ENCODE results near the gene AAMP.

AAMP gene

DNA sequence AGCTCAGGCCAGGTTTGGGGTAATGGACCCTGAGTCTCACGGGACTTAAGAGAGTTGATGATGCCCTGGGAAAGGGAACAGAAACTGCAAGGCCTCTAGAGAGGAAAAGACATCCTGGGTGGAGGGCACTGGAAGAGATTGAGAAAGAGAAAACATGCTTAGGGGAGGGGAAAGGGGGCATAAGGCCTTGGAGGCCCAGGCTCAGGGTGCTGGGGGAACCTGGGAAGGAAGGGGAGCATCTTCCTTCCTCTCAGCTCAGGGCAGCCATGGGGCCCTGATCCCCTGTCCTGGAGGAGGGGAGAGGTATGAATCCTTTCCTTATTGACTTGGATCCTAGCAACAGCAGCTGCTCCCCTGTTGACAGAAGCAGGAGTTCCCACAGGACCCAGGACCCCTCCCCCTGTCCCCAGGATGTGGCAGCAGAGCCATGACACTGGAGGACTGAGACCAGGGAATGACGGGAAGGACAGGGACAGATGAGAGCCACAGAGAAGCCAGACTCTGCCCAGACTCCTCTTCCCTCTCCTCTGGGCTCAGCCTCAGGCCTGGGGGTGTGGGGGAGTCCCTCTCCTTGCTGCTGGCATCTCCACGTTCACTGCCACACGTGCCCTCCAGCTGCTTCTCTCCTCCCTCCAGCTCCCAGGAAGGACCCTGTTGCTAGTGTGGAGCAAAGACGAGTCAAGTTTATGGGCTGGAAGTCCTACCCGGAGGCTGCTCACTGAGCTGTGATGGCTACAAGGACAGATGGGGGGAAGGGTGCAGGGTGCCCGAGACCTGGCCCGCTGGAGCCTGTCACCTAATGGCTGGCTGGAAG, 8.3 kb downstream of the AAMP start:
- FAIRE-seq (no peak), DNase-seq (ENCODE audit: insufficient read length, low spot score) (no peak)

DNA sequence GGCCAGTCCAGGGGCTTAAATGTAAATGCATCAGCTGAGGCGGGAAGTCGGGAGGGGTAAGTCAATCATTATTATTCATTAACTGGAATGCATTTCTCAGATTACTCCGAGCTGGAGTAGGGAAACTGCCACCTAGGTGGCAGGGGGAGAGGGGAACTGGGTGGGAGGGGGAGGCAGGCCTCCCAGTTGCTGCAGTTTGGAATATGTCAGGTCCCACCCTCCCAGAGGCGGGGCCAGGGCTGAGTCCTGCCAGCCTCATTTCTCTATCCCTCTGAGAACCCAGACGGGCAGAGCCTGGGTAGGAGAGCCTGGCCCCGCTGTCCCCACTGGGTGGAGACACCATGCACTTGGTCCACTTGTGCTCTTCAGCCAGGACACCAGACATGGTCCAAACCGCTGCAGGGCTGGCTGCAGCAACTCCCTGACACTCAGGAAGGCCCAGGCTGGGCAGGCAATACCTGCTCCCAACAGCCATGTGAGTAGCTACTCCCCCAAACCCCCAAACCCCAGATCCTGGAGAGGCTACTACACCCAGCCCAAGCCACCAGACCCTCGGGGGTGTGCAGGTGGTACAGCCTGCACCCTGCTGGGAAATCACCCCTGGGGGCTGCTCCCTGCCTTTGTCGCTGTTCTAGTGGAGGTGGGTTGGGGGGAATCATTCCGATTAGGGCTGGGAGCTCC, 9.1 kb downstream of the AAMP start, which contains the start of gene GPBAR1:
GPBAR1 (plus strand) TSS at position 274 of the 681 bp plus-strand sequence. CDS start 1,710 bp downstream, outside the sequence.
- FAIRE-seq (no peak), DNase-seq (ENCODE audit: insufficient read length, low spot score) (no peak)

DNA sequence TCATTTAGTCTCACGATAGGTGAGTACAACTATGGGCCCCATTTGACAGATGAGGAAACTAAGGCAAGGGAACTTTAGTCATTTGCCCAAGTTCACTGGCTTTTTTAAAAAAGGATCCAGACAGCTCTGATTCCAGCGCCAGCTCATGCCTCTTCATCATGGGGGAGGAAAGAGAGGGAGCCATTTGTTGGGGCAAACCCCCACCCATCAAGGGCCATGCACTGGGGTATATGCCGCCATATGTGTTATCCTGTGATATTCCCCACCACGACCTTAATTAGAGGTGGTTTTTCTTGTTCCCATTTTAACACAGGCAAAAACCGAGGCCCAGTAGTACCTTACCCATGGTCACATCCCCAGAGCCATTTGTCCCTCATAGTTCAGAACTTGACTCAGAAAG, 9.8 kb downstream of the AAMP start:
- DNase-seq (ENCODE audit: insufficient read length, low spot score): no peak
- FAIRE-seq: no peak

DNA sequence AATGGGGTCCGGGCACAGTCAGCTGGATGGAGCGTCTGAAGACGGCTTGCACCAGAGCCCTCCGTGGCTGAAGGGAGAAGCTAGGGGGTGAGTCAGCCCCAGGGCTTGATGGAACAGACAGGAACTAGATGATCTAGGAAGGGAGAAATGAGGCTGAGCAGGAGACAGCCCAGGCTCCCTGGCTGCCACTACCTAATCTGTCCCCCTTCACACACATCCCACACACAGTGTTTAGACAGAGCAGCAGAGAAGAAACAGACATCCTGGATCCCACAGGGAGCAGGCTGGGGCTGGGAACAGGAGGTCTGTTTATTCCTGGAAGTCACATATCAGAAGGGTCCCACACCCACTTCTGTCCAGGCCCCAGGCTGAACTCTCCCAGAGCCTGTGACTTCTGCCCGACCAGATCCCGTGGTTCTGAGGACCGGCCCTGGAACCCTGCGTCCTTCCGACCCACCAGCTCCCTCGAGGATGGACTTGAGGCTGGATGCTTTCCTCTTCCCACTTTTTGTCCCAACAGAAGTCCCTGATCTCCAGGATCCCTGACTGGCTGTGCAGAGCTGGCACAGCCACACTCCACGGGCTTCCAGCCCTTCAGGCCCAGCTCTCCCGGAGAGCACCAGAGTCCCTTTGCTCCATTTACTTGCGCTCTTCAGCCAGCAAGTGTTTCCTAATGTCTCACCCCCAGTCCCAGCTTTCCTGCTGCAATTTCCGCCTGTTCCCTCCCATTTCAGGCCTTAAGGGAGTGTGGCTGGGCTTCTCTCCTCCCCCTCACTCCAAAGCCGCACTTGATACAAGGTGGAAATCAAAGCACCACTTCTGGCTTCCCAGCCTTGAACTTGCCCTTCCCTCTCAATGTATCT, 10.6 kb downstream of the AAMP start:
- FAIRE-seq (no peak), DNase-seq (ENCODE audit: insufficient read length, low spot score) (no peak)

DNA sequence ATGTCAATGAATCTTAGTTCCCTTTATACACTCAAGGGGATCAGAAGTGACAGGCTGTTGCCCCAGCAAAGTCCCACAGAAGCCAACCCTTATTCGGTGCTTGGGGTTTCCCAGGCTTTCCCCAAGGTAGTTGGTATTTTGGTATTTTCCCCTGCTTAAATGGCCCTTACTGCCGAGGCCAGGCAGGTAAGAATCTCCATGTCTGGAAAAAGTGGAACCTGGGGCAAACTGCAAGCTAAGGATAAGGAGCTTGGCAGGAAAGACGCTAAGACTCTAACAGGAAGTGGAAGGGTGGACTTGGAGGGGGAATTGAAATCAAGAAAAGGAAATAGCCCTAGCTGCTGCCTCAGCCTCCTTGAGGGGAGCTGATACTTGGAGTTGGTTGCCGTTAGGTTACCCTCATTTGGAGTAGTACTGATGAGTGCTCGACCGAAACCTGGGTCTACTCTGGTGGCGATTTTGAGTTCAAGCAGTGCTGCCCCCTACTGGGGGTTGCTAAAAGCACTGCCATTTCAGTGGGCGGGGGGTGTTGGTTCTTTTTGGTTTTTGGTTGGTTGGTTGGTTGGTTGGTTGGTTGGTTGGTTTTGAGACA, 12.5 kb downstream of the AAMP start:
- FAIRE-seq: no peak
- no peak for DNase-seq (ENCODE audit: insufficient read length, low spot score)

DNA sequence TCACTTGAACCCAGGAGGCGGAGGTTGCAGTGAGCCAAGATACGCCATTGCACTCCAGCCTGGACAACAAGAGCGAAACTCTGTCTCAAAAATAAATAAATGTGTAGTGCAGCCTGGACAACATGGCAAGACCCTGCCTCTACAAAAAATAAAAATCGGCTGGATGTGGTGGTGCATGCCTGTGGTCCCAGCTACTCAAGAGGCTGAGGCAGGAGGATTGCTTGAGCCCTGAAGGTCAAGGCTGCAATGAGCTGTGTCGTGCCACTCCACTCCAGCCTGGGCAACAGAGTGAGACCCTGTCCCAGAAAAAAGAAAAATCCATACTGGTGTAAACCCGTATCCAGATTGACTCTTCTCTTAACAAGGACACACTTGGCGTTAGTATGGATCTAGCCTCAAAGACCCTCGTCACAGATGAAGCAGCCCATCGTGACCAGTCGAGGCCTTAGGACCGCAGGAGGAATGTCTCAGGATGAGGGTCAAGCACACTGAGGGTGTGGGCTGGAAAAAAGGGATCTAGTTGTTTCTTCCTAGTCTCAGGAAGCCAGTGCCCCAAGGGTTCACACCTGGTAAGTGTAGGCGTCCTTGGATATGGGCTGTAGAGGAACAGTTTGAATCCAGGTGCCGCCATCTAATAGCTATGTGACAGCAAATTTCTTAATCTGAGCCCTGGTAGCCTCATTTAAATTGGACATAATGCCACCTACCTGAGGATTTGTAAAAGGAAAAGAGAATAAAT, 13.2 kb downstream of the AAMP start:
- DNase-seq (ENCODE audit: insufficient read length, low spot score): no peak
- no peak for FAIRE-seq

DNA sequence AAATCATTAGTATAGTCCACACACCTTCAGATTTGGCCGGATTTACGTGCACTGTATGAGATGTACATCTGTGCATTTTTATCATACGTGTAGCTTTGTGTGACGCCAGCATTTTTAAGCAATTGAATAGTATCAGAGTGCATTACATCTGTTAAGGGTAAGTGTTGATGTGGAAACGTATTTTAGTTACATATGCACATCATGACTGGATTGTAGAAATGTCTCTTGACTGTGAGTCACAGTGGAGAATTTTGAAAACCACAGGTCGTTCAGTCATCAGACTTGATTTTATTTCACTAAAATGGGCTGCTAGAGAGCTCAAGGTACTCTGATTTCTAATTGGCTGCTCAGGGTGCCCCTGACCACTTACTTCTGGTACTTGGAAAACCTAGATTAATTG, 14.5 kb downstream of the AAMP start:
- no peak for DNase-seq (ENCODE audit: insufficient read length, low spot score)
- FAIRE-seq: no peak

DNA sequence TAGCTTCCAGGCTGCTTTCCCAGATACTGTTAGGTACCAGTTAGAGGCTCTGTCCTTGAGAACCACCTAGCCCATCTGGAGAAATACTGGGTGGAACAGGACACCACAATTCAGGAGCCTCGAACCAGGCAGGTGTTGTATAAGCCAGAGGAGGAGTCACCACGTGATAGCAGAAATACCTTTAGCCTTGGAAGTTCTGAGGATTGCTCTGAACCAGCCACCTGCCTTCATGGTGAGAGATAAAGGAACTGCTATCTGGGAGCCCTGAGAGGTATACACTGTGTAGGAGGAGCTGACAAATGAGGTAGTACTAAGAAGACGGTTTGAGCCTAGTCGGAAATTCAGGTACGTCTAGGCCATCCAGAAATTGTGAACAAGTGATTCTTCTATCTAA, 16.7 kb downstream of the AAMP start:
- no peak for FAIRE-seq
- no peak for DNase-seq (ENCODE audit: insufficient read length, low spot score)

DNA sequence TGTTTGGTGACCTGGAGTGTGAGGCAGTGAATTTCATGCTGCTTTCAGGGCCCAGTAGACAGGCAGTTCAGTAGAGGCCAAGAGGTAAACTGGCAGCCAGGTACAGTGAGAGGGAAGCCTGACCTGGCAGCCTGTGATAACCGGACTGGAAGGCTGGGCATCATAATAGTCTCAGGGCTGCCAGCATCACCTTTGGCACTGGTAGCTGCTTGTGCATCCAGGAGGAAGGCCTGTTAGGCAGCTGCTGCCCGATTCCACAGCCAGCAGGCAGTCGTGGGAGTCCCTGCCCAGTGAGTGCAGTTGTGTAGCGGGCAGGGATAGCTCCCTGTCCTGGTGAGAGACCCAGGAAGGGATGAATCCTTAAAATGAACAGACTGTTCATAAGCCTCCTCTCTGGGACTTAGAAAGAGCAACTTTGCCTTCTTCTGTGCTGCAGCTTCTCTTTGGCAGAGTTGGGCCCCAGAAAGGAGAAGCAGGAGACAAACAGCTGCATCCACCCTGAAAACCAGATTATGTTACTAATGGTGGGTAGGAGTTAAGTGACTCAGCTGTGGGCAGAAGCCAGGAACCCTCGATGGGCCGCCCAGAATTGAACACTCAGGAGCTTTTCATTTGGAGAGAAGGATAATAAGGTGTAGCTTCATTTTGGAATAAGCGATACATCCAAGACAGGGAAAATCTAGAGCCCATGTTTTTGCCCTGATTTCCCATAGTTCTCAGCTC, 17.3 kb downstream of the AAMP start:
- DNase-seq (ENCODE audit: insufficient read length, low spot score) (no peak), FAIRE-seq (no peak)

DNA sequence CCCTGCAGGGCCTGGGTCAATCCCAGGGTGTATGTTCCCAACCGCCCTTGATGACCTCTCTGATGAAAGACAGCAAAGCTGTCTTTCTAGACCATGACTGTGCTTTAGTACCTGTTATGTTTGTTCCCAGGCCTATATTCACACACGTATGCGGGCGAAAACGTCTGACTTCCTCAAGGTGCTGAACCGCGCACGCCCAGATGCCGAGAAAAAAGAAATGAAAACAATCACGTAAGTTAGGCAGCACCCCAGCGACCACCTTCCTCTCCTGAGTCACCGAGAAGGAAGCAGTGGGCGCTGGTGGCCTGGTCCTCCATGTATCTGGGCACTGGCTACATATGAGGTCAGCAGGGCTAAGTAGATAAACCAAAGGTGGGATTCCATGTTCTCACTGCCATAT, 20.2 kb downstream of the AAMP start:
- DNase-seq (ENCODE audit: insufficient read length, low spot score) (no peak), FAIRE-seq (no peak)

DNA sequence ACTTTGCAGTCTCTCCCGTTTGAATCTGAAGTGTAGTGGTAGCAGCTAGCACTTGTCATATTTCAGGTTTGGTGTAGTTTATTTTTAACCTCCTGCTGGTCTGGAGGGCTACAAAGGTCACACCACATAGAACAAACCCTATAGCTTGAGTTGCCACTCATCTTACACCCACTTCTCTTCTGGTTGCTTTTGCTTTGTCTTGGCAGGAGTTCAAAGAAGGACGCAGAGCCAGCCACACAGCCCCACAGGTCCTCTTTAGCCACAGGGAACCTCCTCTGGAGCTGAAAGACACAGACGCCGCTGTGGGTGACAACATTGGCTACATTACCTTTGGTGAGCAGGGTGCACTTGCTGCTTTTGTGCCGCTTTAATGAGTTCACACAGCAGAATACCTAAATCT, 24.7 kb downstream of the AAMP start:
- no peak for FAIRE-seq
- no peak for DNase-seq (ENCODE audit: insufficient read length, low spot score)

DNA sequence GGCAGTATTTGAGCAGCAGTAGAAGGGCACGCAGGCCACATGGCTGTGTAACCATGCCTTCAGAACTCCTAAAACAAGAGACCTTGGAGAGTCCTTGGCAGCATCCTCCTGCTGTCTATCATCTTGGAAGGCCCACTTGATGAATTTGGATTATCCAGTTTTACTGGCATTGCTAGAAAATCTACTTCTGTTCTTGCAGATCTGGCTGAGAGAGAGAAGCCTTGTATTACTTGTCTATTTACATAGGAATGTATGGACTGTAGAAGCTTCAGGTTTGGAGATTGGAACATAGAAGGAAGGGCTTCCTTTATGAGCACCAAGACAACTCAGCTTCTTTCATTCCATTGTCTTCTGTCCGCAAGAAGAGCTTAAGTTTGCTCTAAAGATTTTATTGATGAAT, 25.3 kb downstream of the AAMP start:
- FAIRE-seq: no peak
- DNase-seq (ENCODE audit: insufficient read length, low spot score): no peak

DNA sequence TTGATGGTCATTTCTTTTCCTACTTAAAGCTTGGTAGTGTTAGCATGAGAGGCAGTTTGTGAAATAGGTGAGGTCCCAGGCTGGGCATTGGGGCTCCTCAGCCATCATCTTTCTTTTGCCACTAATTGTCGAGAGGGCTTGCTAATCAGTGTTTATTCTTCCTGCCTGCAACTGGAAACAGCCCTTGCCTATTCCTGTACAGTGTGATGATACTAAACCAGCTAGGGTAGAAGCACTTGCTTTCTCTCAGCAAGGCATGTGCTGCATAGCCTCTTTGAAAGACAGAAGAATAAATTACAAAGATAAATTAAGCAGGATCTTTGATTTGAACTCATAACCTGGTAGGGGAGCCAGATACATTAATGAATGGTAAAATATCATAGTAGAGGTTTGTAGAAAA, 25.7 kb downstream of the AAMP start:
- FAIRE-seq (no peak), DNase-seq (ENCODE audit: insufficient read length, low spot score) (no peak)

DNA sequence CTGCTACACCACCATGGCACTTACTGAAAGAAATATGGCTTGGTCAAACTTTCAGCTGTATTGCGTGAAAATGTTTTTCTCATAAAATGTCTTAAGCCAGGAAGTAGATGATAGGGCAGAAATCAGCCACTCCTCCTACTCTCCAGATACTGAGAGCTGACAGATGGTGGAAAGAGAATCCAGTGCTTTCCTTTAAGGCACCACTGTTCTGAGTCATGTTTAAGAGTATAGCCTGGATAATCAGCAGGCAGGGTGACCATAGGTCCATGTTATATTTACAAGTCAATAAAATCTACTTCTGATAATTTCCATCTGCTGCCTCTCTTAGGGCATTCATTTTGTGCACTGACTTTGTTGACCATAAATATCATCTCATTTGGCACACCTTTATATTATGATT, 31.1 kb downstream of the AAMP start:
- FAIRE-seq: no peak

DNA sequence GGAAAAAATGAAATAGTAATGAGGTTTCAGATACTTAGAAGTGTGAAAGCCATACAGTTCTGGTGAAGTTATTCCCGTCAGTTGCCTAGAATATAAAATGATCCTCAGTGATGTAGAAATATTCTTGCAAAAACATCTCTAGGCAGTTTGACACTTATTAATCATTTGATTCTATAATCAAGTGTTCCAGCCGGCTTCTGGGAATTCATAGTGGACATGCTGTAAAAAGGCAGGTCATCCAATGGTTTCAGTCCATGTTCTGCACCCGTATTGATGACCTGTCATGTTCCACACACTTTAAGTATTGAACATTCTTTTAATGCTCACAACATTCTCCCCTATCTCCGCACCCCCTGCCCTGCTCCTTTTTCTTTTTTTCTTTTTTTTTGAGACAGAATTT, 33.1 kb downstream of the AAMP start:
- DNase-seq (ENCODE audit: insufficient read length, low spot score) (no peak), FAIRE-seq (no peak)

More for the DNA sequence above, 31.1 kb downstream of the AAMP start:
- no peak for DNase-seq (ENCODE audit: insufficient read length, low spot score)

DNA sequence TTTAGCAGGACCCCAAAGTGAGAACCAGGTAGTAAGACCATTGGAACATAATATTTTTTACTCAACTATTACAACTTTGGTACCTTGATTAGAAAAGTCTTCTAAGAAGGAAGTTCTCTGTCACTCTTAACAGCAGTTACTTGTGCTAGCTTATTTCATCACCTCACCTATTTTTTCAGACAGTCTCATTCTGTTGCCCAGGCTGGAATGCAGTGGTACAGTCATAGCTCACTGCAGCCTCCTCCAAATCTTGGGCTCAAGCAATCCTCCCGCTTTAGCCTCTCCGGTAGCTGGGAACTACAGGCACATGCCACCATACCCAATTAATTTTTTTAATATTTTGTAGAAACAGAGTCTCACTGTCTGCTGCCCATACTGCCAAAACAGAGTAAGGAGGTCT, 34.9 kb downstream of the AAMP start:
- no peak for DNase-seq (ENCODE audit: insufficient read length, low spot score)
- no peak for FAIRE-seq

DNA sequence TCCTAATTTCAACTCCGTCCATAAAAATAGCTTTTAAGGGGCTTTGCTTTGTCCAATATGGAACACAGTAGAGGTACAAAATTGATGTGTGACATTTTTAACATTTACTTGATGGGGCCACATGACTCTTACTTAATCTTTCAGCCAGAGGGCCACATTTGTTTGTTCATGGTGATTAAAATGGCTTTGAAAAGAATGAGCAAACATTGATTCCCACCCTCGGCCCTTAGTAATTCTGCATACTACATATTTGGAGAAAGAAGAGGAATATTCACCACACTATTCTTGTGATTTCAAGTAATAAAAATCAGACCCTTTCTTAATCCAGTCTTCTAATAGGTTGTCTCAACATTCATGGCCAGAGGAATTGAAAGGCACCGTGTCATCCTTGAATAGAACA, 35.4 kb downstream of the AAMP start:
- DNase-seq (ENCODE audit: insufficient read length, low spot score) (no peak), FAIRE-seq (no peak)

DNA sequence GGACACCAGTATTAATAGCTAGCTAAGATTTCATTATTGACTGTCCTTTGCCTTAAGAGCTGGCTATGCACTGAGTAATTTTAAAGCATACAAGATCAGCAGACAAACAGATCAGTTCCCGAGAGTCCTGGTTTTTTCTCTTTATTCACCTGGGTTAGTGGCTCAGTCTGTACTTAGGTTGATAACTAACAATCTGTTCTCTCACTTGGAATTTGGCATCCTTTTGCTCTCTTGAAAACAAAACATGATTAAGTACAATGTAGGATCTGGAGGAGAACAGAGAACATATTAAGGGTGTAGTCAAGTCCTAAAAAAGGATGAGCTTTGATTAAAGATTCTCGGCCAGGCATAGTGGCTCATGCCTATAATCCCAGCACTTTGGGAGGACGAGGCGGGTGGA, 36.4 kb downstream of the AAMP start:
- FAIRE-seq: no peak
- DNase-seq (ENCODE audit: insufficient read length, low spot score): no peak

DNA sequence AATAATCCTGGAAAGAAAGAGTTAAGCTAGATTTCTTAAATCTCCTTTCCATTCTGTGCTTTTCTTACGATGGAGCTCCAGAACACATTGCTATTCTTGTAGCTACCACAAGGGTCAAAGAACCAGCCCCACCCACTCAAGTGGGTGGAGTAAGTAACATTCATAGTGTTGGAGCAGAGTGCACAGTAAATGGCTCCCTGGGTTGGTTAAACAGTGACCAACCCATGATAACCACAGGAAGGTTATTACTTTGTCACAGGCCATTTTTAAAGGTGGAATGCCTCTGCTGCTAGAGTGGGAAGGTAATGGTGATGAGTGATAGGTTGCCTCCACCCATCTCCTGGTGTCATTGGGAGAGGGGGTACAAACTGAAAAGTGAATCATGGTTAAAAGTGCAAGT, 39.1 kb downstream of the AAMP start:
- FAIRE-seq: no peak
- no peak for DNase-seq (ENCODE audit: insufficient read length, low spot score)

DNA sequence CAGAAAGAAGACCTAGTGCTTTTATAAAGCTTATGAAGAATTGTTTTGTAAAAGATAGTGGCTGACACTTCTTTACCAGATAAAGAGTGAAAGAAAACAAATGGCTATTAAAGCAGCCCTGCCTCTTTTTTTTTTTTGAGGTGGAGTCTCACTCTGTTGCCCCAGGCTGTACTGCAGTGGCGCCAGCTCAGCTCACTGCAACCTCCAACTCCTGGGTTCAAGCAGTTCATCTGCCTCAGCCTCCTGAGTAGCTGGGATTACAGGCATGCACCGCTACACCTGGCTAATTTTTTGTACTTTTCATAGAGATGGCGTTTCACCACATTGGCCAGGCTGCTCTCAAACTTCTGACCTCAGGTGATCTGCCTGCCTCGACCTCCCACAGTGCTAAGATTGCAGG, 40.1 kb downstream of the AAMP start:
- no peak for FAIRE-seq
- no peak for DNase-seq (ENCODE audit: insufficient read length, low spot score)
